Superior temporal gyrus (tissue), 1 donor: Measurements from ENCODE around the gene ZFP92.
"Not testable (repeated sequence)": the region's sequence is repeated elsewhere in the genome, so short reads cannot be mapped to it uniquely, and the experiment has no call there.

Experiments used
- DNase-seq: peaks from one replicate; pipeline ENCODE4 v3.0.0-alpha.2; 2016; ENCODE audit errors: extremely low spot score

Gene ZFP92

DNA sequence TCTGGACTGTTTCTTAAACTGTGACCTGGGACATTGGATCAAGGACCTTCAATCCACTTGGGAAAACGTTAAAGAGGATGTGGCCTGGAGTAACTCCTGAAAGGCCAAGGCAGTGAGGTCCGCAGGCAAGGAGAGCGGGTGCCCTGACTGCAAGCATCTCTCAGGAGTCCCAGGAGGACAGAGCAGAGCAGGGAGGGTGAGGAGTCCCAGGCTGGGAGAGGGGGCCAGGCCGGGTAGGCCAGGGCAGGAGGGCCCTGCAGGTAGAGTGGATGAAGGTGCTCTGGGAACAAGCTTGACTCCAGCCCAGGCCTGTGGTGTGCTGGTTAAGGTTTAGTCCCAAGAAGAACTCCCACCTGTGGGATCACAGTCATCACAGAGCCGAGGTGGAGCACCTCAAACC lies 23.9 kb upstream of the ZFP92 start:
- no peak for DNase-seq

GRCh38 chrX:153387987-153388721 lies 23.1 kb upstream of the ZFP92 start:
- no peak for DNase-seq

GRCh38 chrX:153388722-153389459 lies 22.4 kb upstream of the ZFP92 start:
- DNase-seq = no peak

- not testable (repeated sequence) for DNase-seq
Measured at GRCh38 chrX:153389460-153389768, 21.9 kb upstream of the ZFP92 start.

DNA sequence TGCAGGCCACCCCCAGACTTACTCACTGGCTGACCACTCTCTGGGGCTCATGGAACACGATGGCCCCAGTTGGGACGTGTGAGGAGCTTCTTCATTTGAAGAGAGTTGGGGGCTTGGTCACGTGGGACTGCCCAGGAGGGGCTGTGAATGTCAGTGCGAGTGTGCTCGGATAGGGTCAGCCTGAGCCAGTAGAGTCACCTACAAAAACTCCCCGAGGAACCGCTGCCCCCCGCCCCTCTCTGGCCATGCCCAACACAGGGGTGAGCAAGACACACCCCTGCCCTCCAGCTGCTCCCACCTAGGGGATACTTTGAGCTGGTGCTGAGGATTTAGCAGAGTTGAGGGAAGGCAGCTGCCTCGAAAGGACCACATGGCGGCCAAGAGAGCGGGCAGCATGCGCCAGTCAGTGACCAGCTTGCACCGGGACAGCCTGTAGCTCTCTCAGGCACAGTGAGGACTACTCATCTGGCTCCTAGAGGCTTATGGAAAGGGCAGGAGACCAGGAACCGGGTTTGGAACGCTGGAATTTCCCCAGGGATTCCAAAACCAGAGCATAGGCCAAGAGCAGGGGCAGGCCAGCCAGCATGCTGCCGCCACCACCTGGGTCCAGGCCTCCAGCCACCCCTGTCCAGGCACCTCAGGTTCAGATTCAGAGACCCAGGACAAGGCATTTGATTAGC lies 18.5 kb upstream of the ZFP92 start:
- no peak for DNase-seq

- no peak for DNase-seq
Measured at GRCh38 chrX:153394612-153395011, 16.7 kb upstream of the ZFP92 start.

DNA sequence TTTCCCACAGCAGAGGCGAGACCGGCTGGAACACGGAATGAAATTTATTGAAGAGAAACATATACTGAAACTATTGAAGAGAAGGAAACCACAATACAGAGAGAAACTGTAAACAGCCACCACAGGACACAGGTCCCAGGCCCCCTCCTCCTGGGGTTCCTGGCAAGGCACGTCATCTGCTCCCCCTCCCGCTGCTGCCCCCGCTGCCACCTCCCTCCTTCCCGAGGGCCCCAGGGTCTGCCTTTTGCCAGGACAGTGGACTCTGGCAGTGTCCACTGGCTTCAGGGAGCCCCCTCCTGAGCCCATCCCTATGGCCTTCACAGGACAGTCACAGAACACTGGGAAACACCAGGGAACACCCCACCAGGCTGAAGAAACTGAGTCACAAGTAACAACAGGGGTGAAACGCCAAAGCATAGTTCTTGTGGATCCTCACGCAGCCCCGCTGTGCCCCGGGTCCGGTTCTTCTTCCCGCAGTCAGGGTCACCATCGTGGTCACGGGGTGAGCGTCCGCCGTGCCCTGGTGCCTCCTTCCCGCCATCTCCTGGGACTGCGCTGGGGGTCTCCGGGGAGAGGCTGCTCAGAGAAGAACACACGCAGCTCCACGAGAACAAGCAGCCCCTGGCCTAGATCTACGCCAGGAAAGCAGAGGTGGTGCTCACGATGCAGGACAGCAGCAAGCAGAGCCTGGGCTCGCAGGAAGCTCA lies 15.5 kb upstream of the ZFP92 start:
- no peak for DNase-seq

GRCh38 chrX:153396320-153397195 lies 14.7 kb upstream of the ZFP92 start:
- no peak for DNase-seq

DNA sequence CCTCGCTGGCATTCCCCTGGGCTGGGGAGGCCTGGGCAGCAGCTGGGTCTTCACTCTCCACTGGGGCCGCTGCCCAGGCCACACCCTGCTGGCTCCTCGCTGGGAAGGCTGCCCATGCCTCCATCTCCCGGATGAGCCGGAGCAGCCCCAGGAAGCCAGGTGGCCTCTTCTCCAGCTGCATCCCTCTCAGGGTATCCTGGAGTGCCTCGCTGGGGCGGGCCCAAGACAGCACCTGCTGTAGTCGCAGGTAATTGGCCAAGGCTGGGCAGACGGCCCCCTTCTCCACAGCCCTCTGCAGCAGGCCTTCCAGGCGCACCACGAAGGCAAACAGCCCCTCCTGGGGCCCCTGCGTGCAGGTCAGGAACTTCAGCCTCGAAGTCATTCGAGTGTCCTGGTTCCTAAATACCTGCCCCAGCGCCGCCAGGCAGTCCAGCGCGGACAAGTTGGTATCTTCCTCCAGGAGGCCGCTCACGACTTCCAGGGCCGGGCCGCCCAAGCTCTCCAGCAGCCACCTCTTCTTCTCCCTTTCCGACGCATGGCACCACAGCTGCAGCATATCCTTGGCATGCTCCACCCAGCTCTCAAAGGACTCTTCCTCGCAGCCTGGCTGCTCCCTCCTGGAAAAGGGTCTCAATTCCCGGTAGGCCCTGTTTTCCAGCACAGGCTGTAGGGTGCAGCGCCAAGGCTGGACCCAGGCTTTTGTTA lies 13.9 kb upstream of the ZFP92 start:
- no peak for DNase-seq

DNA sequence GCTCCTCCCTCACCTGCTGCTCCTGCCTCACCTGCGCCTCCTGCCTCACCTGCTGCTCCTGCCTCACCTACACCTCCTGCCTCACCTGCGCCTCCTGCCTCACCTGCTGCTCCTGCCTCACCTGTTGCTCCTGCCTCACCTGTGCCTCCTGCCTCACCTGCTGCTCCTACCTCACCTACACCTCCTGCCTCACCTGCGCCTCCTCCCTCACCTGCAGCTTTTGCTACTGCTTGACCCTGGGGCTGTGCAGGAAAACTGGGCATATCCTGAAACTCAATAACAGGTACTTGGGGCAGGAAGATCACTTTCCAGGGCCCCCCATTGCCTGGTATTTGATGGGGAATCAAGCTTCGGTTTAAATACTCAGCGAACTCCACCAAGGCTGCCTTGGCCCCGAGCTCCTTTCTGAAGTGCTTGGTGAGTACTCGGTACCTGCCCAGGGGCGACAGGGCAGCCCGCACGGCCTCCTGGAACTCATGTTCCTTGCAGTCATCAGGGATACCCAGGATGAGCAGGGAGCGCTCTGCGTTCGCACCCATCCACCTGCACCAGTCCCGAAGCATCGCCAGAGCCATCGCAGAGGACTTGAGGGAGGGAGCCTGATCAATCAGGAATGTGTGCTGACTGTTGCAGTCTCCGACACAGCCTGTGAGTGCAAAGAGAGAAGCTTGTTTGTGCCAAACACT lies 12.9 kb upstream of the ZFP92 start:
- no peak for DNase-seq

DNA sequence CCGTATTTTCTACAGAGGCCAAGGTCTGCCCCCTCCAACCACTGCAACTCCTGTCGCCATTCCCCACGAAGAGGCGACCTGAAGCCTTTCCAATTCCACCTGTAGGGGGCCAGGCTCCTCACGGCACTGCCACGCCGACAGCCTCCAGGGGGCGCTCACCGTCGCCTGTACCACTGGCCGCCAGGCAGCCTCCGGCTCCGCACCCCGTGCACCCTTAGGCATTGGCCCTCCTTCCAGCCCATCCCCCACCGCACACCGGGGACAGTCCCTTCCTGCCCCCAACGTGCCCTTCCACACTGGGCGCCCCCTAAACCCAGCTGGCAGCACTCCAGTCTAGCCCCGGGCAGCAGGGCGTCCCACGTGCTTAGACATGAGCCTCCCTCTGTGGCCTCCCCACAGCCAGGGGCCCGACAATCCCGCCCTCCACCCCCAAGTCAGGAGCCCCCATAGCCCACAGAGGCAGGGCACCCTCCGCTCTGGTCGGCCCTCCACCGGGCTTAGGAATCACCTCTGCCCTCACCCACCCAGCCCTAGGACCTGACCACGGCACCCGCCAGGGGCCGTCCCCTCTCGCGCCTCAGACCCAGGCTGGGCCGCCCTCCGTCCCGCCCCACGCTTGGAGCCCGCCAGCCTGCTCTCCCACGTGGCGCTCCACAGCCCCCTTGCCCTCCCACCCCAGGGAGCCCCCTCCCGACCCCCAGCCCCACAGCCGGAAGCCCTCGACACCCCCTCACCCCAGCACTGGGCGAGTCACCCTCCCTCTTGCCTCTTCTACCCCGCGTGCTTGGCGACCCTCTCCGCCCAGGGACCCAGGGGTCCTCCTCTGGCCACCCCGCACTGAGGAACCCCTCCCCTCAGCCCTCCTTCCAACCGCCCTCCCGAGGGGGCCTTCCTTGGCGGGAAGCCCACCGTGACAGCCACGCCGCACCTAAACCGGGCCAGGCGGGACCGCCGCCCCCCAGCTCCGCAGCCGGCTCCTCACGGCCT lies 10.8 kb upstream of the ZFP92 start:
- DNase-seq = no peak

DNA sequence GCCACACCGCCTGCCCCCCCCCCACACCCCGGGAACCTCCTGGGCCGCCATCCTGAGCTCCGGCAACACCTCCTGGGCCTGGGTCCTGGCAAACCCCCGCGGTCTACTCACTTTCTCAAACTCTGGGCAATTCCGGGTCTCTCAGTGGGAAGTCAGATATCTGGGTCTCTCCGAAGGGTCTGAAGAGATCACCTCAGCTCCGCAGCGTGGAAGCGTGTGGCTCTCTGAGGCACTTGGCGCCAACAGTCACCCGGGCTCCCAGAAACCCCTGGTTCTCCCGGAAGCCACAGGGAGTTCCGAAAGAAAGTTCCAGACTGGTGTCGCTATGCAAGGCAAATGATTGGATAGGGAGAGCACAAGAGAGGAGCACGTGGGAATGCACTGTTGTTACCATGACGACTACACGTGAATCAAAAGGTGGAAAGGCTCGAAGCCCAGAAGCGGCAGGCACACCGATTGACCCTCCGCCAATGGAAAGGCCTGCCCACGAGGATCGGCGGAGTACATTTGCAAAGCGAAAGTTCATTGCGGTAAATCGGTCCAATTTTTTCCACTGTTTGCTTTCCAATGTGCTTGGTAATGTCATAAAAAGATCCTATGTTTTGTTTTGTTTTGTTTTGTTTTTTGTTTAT lies 10.0 kb upstream of the ZFP92 start, which contains the start of gene PNMA6E:
Gene PNMA6E (minus strand): TSS at position 218 of the 632 bp plus-strand sequence. CDS start 2,501 bp downstream, outside the sequence.
- no peak for DNase-seq

DNA sequence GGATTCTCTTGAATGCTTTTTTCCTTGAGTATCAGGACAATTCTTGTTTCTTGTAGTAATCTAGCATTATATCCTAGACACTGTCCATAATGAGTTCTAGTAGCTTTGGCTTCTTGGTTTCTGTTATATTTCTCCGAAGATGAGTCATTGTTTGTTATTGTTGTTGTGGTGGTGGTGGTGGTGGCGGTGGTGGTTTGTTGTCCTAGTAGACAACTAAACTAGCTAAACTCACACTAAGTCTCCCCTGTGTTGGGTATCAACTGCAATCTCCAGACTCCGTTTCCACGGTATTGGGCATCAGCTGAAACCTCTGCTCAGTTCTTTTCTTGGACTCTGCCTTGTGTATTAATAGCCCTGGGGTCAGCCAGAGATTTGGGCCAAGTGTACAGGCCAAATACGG lies 6.9 kb upstream of the ZFP92 start:
- not testable (repeated sequence) for DNase-seq

DNA sequence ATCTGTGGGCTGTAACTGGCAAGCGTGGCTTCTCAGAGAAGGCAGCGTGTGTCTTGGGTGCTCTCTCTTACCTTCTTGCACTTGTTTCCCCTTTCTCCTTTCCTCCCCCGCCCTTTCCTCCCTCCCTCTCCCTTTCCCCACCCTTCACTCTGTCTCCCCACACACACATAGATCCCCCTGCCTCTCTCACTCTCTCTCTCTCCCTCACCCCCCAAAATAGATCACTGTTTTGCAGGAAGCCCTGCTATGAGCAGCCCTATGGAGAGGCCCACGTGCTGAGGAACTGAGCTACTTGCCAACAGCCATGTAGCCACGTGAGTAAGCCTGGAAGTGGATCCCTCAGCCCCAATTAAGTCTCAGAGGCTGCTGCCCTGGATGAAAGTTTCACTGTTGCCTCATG lies 5.8 kb upstream of the ZFP92 start:
- DNase-seq = no peak

GRCh38 chrX:153406011-153406410 lies 5.3 kb upstream of the ZFP92 start:
- no peak for DNase-seq

- no peak for DNase-seq
Measured at GRCh38 chrX:153406903-153407302, 4.4 kb upstream of the ZFP92 start.

- DNase-seq = no peak
Measured at GRCh38 chrX:153407736-153408135, 3.5 kb upstream of the ZFP92 start.

- no peak for DNase-seq
Measured at GRCh38 chrX:153408221-153408721, 3.0 kb upstream of the ZFP92 start.
